Activated CD4-positive, CD25-positive, alpha-beta regulatory T cell treated with anti-CD3 and anti-CD28 coated beads, Interleukin-2, amount 50 U/mL, for 24 hours (primary cell): ENCODE results near the gene USP49.

ENCODE experiments used
- ATAC-seq, 2 donors: fragments of 150-1000 bp; cut with Tn5 transposase; one replicate each; pipeline ENCODE4 v1.10.0; 2021; ENCODE audit warnings: mild to moderate bottlenecking in 1 of 2, moderate library complexity in 1 of 2

USP49 gene

GRCh38 chr6:41748542-41748941, 146.6 kb downstream of the USP49 start:
- ATAC-seq = no peak

- ATAC-seq = no peak
Measured at GRCh38 chr6:41748102-41748477, 147.1 kb downstream of the USP49 start.

- no peak for ATAC-seq
Measured at GRCh38 chr6:41747256-41748101, 147.7 kb downstream of the USP49 start, which contains the start of gene PGC. Gene PGC (minus strand): TSS chr6:41747397. CDS start chr6:41747334, 63 bp downstream.

GRCh38 chr6:41746107-41746506, 149.1 kb downstream of the USP49 start:
- ATAC-seq = no peak

- no peak for ATAC-seq
Measured at GRCh38 chr6:41744236-41744787, 150.9 kb downstream of the USP49 start.

- no peak for ATAC-seq
Measured at GRCh38 chr6:41743406-41744235, 151.6 kb downstream of the USP49 start.

GRCh38 chr6:41741625-41742490, 153.3 kb downstream of the USP49 start:
- no peak for ATAC-seq

- no peak for ATAC-seq
Measured at GRCh38 chr6:41740366-41741162, 154.6 kb downstream of the USP49 start.
